Fibroblast of upper back skin (primary cell): ENCODE results near the gene SMARCA1.
"Not testable (repeated sequence)": the region's sequence is repeated elsewhere in the genome, so short reads cannot be mapped to it uniquely, and the experiment has no call there.

ENCODE experiments used
- DNase-seq: peaks from one replicate; pipeline ENCODE4 v3.0.0-alpha.2; 2013

Gene SMARCA1

GRCh38 chrX:129523079-129523911 is at the start of gene SMARCA1:
SMARCA1 (minus strand) TSS chrX:129523490; CDS start chrX:129523370, 120 bp downstream.
- DNase-seq, result peak; percentile 72

- DNase-seq, result no peak
Measured at GRCh38 chrX:129572422-129572821, 49.1 kb upstream of the SMARCA1 start.

DNA sequence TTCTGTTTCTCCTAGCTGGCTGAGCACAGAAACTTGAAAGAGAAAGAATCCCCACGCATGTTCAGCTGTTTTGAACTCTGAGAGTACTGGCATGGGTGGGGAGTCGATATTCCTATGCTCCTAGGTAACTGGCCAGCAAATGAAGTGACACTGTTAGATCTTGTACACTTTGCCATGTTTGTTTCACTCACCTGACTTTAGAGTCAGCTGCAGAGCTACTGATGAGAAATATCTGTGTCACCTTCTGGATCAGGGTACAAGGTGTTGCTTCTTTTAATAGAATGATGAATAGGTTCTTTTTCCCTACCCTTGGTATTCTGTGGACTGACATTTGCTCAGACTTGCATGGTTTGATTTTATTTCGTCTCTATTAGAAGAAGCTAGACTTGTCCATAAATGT is 45.1 kb upstream of the SMARCA1 start:
- DNase-seq, result no peak

DNA sequence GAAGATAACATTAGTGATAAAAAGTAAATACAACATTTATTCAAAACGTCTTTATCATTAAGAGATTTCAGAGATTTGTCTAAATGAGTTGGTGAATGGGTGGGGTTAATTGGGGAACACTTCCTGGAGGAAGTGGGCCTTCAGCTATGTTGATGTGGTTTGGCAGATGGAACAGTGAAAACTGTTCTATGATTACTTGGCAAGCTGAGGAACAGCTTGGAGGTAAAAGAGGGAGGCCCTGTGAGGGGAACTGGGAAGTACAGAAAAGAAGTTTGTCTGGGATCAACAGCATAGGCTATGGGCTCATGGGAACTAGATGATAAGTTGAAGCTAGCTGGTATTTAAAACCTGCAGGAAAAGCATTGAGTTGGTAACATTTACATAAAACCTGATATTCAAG is 42.8 kb upstream of the SMARCA1 start:
- DNase-seq, result peak; percentile 14

- peak; percentile 26 for DNase-seq
Measured at GRCh38 chrX:129565046-129565650, 41.9 kb upstream of the SMARCA1 start.

DNA sequence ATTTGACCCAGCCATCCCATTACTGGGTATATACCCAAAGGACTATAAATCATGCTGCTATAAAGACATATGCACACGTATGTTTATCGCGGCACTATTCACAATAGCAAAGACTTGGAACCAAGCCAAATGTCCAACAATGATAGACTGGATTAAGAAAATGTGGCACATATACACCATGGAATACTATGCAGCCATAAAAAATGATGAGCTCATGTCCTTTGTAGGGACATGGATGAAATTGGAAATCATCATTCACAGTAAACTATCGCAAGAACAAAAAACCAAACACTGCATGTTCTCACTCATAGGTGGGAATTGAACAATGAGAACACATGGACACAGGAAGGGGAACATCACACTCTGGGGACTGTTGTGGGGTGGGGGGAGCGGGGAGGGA is 41.1 kb upstream of the SMARCA1 start:
- not testable (repeated sequence) for DNase-seq

DNA sequence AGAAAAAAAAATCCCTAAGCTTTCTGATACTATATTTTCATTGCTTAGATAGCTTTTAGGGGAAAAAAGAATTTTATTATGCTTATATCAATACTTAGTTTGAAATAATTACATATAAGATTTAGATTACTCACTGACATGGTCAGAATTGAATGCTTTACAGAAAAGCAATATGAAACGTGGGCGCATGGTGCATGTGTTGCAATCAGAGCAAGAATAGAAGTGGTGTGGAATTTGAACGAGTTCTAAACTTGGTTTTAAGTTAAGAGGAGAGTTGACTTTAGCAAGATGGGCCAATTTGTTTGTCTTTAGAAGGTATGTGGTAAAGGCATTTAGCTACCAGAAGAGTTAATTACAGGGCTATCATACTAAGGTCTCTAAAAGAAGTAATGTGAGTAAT is 38.2 kb upstream of the SMARCA1 start:
- DNase-seq, result no peak

DNA sequence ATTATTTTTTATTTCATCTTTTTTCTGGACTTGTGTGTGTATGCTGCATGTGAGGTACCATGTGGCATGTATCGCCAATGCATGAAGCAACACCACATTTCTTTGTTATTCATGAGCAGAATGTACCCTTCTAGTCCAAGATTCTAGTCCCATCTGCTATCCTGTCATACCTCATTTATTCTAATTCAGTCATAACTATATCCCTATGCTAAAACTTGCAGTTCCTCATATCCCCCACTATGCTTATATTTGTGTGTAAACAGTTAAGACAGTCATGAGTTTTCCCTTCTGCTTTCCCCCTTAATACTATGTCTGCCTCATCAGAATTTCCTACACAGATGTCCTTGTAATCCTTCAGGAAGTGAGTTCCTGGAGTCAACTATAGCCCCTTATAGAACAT is 36.5 kb upstream of the SMARCA1 start:
- no peak for DNase-seq

- DNase-seq, result no peak
Measured at GRCh38 chrX:129557844-129558480, 34.7 kb upstream of the SMARCA1 start.

GRCh38 chrX:129556806-129557315 is 33.6 kb upstream of the SMARCA1 start:
- no peak for DNase-seq

- not testable (repeated sequence) for DNase-seq
Measured at GRCh38 chrX:129554816-129555215, 31.5 kb upstream of the SMARCA1 start.

DNA sequence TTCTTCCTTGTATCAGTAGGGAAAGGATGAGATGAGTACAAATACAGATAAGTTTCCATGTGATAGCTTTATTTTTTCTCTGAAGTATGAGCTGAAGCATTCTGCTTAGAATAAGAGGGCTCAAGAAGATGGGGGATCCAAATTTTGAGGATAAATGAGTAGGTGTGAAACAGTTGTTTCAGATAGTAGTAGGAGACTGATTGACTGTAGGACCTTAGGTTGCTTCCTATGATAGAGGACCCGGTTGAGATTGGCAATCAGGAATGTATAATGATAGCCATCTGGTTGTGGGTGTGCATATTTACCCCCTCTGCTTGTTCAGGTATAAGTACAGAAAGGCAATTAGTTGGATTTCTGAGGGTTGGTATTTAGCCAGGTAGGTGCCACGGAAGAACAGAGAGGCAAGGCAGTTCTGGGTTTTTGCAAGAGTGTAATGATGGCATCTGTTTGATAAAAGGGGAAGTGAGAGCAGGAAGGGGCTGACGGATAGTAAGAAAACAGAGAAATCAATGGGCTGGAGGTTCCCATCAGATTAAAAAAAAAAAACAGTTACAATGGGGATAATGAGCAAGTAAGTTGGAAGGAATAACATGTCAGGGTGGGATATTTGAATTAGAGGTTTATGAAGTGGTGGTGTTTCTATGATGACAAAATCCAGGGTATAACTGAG is 30.5 kb upstream of the SMARCA1 start:
- DNase-seq, result no peak

DNA sequence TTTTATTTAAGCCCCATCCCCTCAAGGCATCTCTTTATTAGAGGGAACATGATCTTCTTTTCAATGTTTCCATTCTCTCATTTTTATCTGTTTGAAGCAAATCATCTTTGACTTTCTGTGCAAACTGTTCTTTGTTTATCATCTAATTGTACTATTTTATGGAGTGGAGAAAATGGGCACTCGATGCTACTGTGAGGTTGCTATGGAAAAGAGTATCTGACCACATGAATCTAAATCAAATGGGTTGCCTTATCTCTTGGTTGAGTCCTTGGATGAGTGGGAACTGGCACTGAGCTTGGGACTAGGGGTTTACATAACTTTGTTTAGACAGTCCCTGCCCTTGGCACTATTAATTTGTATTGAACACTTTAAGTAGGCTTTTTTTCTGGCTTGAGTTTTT is 25.8 kb upstream of the SMARCA1 start:
- DNase-seq, result no peak

DNA sequence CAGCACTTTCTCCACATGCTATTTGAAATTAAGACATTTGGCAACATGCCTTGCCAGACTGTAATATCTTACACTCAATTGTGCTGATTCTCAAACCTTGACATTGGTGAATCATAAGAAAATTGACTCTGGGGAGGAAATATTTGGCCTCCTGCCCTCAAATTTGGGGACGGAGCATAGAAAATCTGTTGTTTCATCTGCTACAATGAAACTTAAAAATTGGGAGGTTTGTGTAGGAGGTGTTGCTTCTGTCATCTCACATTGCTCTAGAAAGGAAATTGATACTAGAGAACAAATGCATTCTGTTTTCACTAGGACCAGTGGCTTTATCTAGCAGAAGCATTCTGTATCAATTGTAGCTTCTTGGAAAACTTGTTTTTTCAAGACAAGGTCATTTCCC is 22.1 kb upstream of the SMARCA1 start:
- no peak for DNase-seq

GRCh38 chrX:129544780-129545179 is 21.5 kb upstream of the SMARCA1 start:
- DNase-seq, result no peak

DNA sequence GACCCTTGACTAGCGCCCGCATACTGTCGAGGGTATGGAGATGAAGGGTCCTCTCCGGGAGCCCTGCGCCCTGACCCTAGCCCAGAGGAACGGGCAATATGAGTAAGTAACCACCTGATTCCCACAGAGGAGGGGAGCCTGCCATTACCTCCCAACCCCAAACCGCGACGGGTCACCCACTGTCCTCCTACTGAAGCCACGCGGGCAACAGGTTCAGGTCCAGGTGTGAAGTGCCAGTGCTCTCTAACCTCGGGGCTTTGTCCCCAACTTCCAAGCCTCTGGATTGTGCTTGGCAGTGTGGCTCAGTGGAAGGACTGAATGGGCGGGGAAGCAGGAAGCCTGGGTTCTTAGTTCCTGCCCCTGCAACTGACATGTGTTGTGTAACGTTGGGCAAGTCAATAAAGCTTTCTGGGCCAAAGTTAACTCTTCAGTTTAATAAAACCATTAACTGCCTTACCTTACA is 17.5 kb upstream of the SMARCA1 start:
- no peak for DNase-seq

DNA sequence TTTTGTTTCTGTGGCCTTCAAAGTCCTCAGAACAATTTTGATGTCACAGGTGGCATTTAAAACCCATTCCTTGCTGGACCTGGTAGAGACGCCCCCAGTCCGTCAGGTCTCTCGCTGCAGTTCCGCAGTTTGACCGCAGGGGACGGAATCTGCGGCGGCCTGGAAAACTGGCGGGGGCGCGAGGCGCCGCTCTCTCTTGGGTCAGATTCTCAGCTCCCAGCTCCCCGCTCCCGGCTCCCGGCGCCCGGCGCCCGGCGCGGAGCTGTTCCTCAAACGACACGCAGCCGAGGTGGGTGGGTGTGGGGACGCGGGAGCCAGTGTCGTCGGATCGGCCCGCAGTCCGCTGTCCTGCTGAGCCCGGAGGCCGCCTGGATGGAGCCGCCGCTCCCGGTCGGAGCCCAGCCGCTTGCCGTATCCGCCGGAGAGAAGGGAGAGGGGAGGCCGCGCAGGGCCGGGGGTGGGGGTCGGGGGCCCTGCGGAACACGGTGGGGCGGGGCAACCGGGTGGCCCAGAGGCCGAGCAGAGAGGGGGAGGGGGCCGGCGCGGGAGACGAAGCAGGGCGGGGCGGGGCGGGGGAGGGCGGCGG is 16.9 kb upstream of the SMARCA1 start, which contains the start of gene OCRL:
TSS of gene OCRL (plus strand) at position 192 of the 586 bp plus-strand sequence. CDS start at position 373, 181 bp downstream.
- peak; percentile 57 for DNase-seq

- DNase-seq, result peak; percentile 38
Measured at GRCh38 chrX:129534816-129535578, 11.7 kb upstream of the SMARCA1 start.

DNA sequence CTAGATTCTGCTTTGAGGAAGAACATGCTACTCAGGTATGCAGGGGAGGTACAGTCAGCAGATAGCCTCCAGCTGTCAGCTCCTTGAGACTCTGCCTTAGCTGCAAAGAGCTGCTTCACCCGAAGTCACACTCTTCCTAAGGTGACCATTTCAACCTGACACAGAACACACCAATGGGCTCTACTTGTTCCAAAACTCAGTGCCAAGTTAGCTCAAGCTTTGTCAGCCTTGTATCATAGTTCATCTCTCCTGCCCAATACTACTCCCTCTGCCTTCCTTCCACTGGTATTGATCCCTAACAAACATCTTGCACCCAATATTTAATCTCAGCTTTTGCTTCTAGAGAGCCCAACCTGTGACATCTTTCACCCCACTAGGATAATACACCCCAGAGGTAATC is 7.8 kb upstream of the SMARCA1 start:
- DNase-seq, result no peak

GRCh38 chrX:129530410-129530809 is 7.1 kb upstream of the SMARCA1 start:
- no peak for DNase-seq

- DNase-seq, result peak; percentile 79
Measured at GRCh38 chrX:129529685-129530281, 6.5 kb upstream of the SMARCA1 start.
